HepG2 (cell line): ENCODE measurements around the gene MED13. TPM values are rescaled to one million over a fixed set of nuclear protein-coding genes. Genes with fewer than 3 reads are reported as not detected.

ENCODE experiments used
- ATM ChIP-seq: fragments of 450-650 bp; IDR thresholded peaks from 2 replicates; pipeline ENCODE4 v1.7.1; 2017; ENCODE audit warnings: mild to moderate bottlenecking, borderline replicate concordance
- CBX5 ChIP-seq: sonication (generic); formaldehyde crosslinking; IDR thresholded peaks from 2 replicates; pipeline ENCODE4 v1.4.0; 2020; ENCODE audit warnings: missing genetic modification reagents, borderline replicate concordance
- CENPT ChIP-seq: sonication (generic); formaldehyde crosslinking; IDR thresholded peaks from 2 replicates; pipeline ENCODE4 v1.8.0; 2022; ENCODE audit warnings: low read depth, mild to moderate bottlenecking, moderate library complexity, missing genetic modification reagents
- CREB1 ChIP-seq, 2 experiments: fragments of 450-650 bp in 1 of 2; IDR thresholded peaks; 2 replicates each; pipeline ENCODE4 v1.6.1; 2016 to 2017; ENCODE audit warnings: control low read depth in 1 of 2, mild to moderate bottlenecking in 1 of 2, missing compliant biosample characterization in 1 of 2, missing genetic modification characterization in 1 of 2
- ELK4 ChIP-seq: sonication (generic); formaldehyde crosslinking; IDR thresholded peaks from 2 replicates; pipeline ENCODE4 v1.9.0; 2021; ENCODE audit warnings: missing genetic modification reagents, borderline replicate concordance
- IRX3 ChIP-seq: sonication (generic); formaldehyde crosslinking; IDR thresholded peaks from 2 replicates; pipeline ENCODE4 v1.8.1; 2023; ENCODE audit warnings: mild to moderate bottlenecking, low read depth, missing genetic modification reagents, borderline replicate concordance
- KLF13 ChIP-seq: sonication (generic); formaldehyde crosslinking; IDR thresholded peaks from 2 replicates; pipeline ENCODE4 v1.4.0; 2020; ENCODE audit warnings: mild to moderate bottlenecking, missing genetic modification reagents
- MEF2D ChIP-seq: sonication (generic); formaldehyde crosslinking; IDR thresholded peaks from 2 replicates; pipeline ENCODE4 v1.5.1; 2020; ENCODE audit warnings: mild to moderate bottlenecking, missing genetic modification reagents
- MTA3 ChIP-seq: sonication (generic); formaldehyde crosslinking; IDR thresholded peaks from 2 replicates; pipeline ENCODE4 v1.4.0; 2020; ENCODE audit warnings: missing genetic modification reagents
- NFYB ChIP-seq: sonication (generic); formaldehyde crosslinking; IDR thresholded peaks from 2 replicates; pipeline ENCODE4 v1.4.0; 2020; ENCODE audit warnings: missing genetic modification reagents
- RBAK ChIP-seq: sonication (generic); formaldehyde crosslinking; IDR thresholded peaks from 2 replicates; pipeline ENCODE4 v1.5.1; 2020; ENCODE audit warnings: mild to moderate bottlenecking, missing genetic modification reagents
- RBM22 ChIP-seq: fragments of 200-400 bp; formaldehyde crosslinking; optimal IDR thresholded peaks from 2 replicates; pipeline ENCODE3; 2017; ENCODE audit warnings: mild to moderate bottlenecking, low read length, moderate library complexity
- REPIN1 ChIP-seq: sonication (generic); formaldehyde crosslinking; IDR thresholded peaks from 2 replicates; pipeline ENCODE4 v1.8.0; 2022; ENCODE audit warnings: missing genetic modification reagents, low read depth, mild to moderate bottlenecking, borderline replicate concordance
- SP5 ChIP-seq: IDR thresholded peaks from 2 replicates; pipeline ENCODE4 v1.6.1; 2016; ENCODE audit warnings: low read depth, borderline replicate concordance
- SYNCRIP ChIP-seq: fragments of 200-400 bp; formaldehyde crosslinking; IDR thresholded peaks from 2 replicates; pipeline ENCODE4 v1.6.1; 2018; ENCODE audit warnings: mild to moderate bottlenecking, low read depth, low read length; ENCODE audit not compliant: insufficient read depth
- ZNF280D ChIP-seq: sonication (generic); formaldehyde crosslinking; IDR thresholded peaks from 2 replicates; pipeline ENCODE4 v1.5.1; 2020; ENCODE audit warnings: mild to moderate bottlenecking, missing genetic modification reagents
- ZNF282 ChIP-seq: fragments of 450-650 bp; IDR thresholded peaks from 2 replicates; pipeline ENCODE4 v1.6.1; 2018; ENCODE audit not compliant: partially characterized antibody
- ZNF30 ChIP-seq: sonication (generic); formaldehyde crosslinking; IDR thresholded peaks from 2 replicates; pipeline ENCODE4 v1.5.0; 2020; ENCODE audit warnings: mild to moderate bottlenecking, missing genetic modification reagents
- ZNF577 ChIP-seq: sonication (generic); formaldehyde crosslinking; IDR thresholded peaks from 2 replicates; pipeline ENCODE4 v1.4.0; 2020; ENCODE audit warnings: mild to moderate bottlenecking, low read depth, missing genetic modification reagents, borderline replicate concordance
- ZNF75D ChIP-seq: sonication (generic); formaldehyde crosslinking; IDR thresholded peaks from 2 replicates; pipeline ENCODE4 v1.8.1; 2023; ENCODE audit warnings: missing genetic modification reagents, mild to moderate bottlenecking, borderline replicate concordance
- ZNF800 ChIP-seq: sonication (generic); formaldehyde crosslinking; IDR thresholded peaks from 2 replicates; pipeline ENCODE4 v1.4.0; 2020; ENCODE audit warnings: missing genetic modification reagents
- polyA plus RNA-seq, 8 experiments: library from polyadenylated mRNA; depleted of rRNA in 3 of 8; stranded (reverse) in 7 of 8; unstranded in 1 of 8; fragments of >200 nt; fragmentation: Illumina TruSeq in 4 of 8; extraction: Trizol in 4 of 8; gene quantifications; 2 replicates each; pipeline versions ENCODE4 v1.2.1 to v1.2.3, GENCODE V29; 2011 to 2016; ENCODE audit warnings: low read depth in 4 of 8, missing spikeins in 1 of 8, mixed read lengths in 1 of 8; ENCODE audit not compliant: insufficient read depth in 1 of 8
- total RNA-seq, 5 experiments: library from RNA; depleted of rRNA; stranded (reverse); fragments of >200 nt; fragmentation: Illumina TruSeq; extraction: Trizol; gene quantifications; 2 replicates each; pipeline ENCODE4 v1.2.3, GENCODE V29; 2016; ENCODE audit warnings: low read depth in 1 of 5
- TF ChIP-seq, protein P1 (sequence below): sonication (generic); formaldehyde crosslinking; IDR thresholded peaks from 2 replicates; pipeline ENCODE4 v1.5.0; 2020; ENCODE audit warnings: missing genetic modification reagents

MED13 gene
- total and polyA plus RNA-seq, 2 of the 13 experiments (the other 11 are each of a cell fraction or from before 2014, with no cell fraction given) = 27.4 to 69.1 TPM

DNA sequence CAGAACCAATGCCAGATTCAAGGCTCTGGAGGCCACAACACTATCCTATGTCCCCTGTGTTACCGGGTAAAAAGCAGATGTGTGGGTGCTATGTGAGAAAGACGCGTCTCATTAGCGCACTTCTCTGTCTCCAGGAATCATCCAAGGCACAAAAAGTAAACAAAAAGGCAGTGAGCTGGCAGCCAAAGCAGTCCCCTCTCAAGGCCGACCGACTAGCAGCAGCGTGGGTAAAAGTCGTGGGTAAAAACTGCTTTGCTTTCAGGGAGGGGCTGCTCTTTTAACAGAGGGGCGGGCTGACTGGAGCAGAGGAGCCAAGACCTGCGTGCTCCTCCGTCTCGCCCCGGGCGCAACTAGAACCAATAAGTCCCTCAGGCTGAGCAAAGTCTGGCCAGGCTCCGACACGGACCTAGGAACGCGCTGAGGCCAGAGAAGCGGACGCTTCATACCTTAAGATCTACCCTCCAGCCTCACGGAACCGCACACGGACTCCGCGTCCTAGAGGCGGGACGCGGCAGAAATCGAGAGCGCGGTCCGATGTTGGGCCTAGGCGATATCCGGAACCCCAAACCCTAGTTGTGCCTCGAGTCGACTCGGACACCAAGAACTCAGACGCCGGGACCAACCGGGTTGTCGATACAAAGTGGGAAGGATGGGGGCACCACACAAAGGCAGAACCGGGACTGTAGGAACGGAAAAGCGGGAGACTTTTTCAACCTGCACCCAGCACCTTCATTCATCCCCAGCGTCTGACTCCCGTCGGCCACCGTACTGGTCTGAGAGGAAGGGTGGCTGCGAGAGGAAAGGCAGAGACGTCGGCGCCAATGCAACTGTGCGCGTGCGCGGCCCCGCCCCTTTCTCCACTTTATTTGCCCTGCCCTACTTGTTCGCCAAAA is 137.6 kb downstream of the MED13 start, which contains the start of gene INTS2 (continued):
- TF ChIP-seq, protein P1, sequence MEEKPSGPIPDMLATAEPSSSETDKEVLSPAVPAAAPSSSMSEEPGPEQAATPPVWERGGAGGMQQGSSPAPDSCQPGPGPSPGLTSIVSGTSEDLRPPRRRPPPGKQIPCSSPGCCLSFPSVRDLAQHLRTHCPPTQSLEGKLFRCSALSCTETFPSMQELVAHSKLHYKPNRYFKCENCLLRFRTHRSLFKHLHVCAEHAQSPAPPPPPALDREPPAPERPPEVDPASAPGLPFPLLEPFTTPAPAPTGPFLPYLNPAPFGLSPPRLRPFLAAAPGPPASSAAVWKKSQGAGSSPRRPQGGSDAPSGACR (CRISPR knock-in tag) = no peak
- no peak for TF ChIP-seq SYNCRIP
- TF ChIP-seq NFYB (CRISPR knock-in tag) = peak; percentile 16; the same call in 1 of the 2 replicates
- TF ChIP-seq ZNF30 (CRISPR knock-in tag) = no peak
- peak; percentile 59; the same call in 1 of the 2 replicates for TF ChIP-seq SP5 (CRISPR knock-in tag)
- no peak for TF ChIP-seq CREB1 (IDR thresholded peaks at IDR 0.05)
- no peak; the same call in 1 of the 2 replicates for TF ChIP-seq CREB1 (CRISPR knock-in tag; IDR thresholded peaks at IDR 0.05)
- TF ChIP-seq KLF13 (CRISPR knock-in tag) = no peak; the same call in 1 of the 2 replicates
- peak; percentile 76; the same call in 1 of the 2 replicates for TF ChIP-seq MTA3 (CRISPR knock-in tag)
- TF ChIP-seq RBAK = no peak
- peak; percentile 88 for TF ChIP-seq REPIN1 (CRISPR knock-in tag)
- no peak for TF ChIP-seq ELK4 (CRISPR knock-in tag)
- TF ChIP-seq ZNF282 = no peak
- TF ChIP-seq ZNF800 (CRISPR knock-in tag) = no peak; the same call in 1 of the 2 replicates
- no peak; the same call in 1 of the 2 replicates for TF ChIP-seq CENPT (CRISPR knock-in tag)
- TF ChIP-seq IRX3 (CRISPR knock-in tag) = no peak
- peak; percentile 43 for TF ChIP-seq RBM22
- TF ChIP-seq ZNF75D (CRISPR knock-in tag) = peak; percentile 75; the same call in 1 of the 2 replicates
- no peak for TF ChIP-seq ATM
- 0 out of 2 replicates have a peak, but pooled peaks have one; percentile 30 for TF ChIP-seq CBX5 (CRISPR knock-in tag)
- no peak for TF ChIP-seq ZNF280D (CRISPR knock-in tag)
- TF ChIP-seq MEF2D (CRISPR knock-in tag) = peak; percentile 63
- 0 out of 2 replicates have a peak, but pooled peaks have one; percentile 85 for TF ChIP-seq ZNF577
